ENCODE measurements around the gene ABCB1. TPM values are rescaled to one million over a fixed set of nuclear protein-coding genes. Genes with fewer than 3 reads are reported as not detected.

Gene ABCB1
- total and polyA plus RNA-seq, 2 of the 8 experiments (the other 6 are each of a cell fraction or from before 2014, with no cell fraction given), result 0.51 to 1.2 TPM

DNA sequence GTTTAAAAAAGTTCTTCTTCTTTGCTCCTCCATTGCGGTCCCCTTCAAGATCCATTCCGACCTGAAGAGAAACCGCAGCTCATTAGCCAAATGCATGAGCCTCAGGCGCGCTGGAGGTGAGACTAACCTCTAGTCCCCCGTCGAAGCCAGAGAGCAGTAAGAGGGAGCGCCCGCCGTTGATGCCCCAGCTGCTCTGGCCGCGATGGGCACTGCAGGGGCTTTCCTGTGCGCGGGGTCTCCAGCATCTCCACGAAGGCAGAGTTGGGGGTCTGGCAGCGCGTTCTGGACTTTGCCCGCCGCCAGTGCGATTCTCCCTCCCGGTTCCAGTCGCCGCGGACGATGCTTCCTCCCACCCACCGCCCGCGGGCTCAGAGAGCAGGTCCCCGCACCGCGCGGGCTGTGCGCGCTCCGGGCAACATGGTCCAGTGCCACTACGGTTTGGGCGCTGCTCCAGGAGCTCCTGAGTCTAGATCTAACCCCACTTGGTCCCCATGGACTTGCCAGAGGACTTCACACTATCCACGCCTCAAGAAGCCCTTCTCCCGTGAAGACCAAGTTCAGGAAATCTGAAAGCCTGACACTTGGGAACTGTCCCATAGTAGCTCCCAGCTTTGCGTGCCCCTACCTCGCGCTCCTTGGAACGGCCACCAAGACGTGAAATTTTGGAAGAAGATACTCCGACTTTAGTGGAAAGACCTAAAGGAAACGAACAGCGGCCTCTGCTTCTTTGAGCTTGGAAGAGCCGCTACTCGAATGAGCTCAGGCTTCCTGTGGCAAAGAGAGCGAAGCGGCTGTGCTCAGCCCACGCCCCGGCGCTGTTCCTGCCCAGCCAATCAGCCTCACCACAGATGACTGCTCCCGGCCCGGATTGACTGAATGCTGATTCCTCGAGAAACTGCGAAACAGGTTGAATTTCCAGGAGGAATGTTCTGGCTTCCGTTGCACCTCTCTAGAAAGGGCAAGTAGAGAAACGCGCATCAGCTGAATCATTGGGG lies at the start of gene ABCB1 (continued):
- TF ChIP-seq, protein P1, sequence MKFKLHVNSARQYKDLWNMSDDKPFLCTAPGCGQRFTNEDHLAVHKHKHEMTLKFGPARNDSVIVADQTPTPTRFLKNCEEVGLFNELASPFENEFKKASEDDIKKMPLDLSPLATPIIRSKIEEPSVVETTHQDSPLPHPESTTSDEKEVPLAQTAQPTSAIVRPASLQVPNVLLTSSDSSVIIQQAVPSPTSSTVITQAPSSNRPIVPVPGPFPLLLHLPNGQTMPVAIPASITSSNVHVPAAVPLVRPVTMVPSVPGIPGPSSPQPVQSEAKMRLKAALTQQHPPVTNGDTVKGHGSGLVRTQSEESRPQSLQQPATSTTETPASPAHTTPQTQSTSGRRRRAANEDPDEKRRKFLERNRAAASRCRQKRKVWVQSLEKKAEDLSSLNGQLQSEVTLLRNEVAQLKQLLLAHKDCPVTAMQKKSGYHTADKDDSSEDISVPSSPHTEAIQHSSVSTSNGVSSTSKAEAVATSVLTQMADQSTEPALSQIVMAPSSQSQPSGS (IDR thresholded peaks at IDR 0.05; ENCODE audit: low read length), result no peak
- TF ChIP-seq JUN (IDR thresholded peaks at IDR 0.05; ENCODE audit: low read depth, low read length) (no peak), TAF7 (optimal IDR thresholded peaks at IDR 0.05; ENCODE audit: borderline replicate concordance, low read depth, low read length) (no peak), SIN3A (conservative IDR thresholded peaks at IDR 0.05 in 1 of 2, IDR thresholded peaks at IDR 0.05 in 1 of 2; ENCODE audit: low read depth in 1 of 2, low read length in 2 of 2) (no peak), CHD1 (IDR thresholded peaks at IDR 0.05; ENCODE audit: low read depth, low read length) (no peak)
- TF ChIP-seq, protein P2, sequence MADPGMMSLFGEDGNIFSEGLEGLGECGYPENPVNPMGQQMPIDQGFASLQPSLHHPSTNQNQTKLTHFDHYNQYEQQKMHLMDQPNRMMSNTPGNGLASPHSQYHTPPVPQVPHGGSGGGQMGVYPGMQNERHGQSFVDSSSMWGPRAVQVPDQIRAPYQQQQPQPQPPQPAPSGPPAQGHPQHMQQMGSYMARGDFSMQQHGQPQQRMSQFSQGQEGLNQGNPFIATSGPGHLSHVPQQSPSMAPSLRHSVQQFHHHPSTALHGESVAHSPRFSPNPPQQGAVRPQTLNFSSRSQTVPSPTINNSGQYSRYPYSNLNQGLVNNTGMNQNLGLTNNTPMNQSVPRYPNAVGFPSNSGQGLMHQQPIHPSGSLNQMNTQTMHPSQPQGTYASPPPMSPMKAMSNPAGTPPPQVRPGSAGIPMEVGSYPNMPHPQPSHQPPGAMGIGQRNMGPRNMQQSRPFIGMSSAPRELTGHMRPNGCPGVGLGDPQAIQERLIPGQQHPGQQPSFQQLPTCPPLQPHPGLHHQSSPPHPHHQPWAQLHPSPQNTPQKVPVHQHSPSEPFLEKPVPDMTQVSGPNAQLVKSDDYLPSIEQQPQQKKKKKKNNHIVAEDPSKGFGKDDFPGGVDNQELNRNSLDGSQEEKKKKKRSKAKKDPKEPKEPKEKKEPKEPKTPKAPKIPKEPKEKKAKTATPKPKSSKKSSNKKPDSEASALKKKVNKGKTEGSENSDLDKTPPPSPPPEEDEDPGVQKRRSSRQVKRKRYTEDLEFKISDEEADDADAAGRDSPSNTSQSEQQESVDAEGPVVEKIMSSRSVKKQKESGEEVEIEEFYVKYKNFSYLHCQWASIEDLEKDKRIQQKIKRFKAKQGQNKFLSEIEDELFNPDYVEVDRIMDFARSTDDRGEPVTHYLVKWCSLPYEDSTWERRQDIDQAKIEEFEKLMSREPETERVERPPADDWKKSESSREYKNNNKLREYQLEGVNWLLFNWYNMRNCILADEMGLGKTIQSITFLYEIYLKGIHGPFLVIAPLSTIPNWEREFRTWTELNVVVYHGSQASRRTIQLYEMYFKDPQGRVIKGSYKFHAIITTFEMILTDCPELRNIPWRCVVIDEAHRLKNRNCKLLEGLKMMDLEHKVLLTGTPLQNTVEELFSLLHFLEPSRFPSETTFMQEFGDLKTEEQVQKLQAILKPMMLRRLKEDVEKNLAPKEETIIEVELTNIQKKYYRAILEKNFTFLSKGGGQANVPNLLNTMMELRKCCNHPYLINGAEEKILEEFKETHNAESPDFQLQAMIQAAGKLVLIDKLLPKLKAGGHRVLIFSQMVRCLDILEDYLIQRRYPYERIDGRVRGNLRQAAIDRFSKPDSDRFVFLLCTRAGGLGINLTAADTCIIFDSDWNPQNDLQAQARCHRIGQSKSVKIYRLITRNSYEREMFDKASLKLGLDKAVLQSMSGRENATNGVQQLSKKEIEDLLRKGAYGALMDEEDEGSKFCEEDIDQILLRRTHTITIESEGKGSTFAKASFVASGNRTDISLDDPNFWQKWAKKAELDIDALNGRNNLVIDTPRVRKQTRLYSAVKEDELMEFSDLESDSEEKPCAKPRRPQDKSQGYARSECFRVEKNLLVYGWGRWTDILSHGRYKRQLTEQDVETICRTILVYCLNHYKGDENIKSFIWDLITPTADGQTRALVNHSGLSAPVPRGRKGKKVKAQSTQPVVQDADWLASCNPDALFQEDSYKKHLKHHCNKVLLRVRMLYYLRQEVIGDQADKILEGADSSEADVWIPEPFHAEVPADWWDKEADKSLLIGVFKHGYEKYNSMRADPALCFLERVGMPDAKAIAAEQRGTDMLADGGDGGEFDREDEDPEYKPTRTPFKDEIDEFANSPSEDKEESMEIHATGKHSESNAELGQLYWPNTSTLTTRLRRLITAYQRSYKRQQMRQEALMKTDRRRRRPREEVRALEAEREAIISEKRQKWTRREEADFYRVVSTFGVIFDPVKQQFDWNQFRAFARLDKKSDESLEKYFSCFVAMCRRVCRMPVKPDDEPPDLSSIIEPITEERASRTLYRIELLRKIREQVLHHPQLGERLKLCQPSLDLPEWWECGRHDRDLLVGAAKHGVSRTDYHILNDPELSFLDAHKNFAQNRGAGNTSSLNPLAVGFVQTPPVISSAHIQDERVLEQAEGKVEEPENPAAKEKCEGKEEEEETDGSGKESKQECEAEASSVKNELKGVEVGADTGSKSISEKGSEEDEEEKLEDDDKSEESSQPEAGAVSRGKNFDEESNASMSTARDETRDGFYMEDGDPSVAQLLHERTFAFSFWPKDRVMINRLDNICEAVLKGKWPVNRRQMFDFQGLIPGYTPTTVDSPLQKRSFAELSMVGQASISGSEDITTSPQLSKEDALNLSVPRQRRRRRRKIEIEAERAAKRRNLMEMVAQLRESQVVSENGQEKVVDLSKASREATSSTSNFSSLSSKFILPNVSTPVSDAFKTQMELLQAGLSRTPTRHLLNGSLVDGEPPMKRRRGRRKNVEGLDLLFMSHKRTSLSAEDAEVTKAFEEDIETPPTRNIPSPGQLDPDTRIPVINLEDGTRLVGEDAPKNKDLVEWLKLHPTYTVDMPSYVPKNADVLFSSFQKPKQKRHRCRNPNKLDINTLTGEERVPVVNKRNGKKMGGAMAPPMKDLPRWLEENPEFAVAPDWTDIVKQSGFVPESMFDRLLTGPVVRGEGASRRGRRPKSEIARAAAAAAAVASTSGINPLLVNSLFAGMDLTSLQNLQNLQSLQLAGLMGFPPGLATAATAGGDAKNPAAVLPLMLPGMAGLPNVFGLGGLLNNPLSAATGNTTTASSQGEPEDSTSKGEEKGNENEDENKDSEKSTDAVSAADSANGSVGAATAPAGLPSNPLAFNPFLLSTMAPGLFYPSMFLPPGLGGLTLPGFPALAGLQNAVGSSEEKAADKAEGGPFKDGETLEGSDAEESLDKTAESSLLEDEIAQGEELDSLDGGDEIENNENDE (IDR thresholded peaks at IDR 0.05; ENCODE audit: insufficient replicate concordance, low read length), result no peak
